ENCODE measurements around the gene ORAI3.

GRCh38 chr16:30969246-30969842, 20.5 kb downstream of the ORAI3 start:
- TF ChIP-seq EZH2 (IDR thresholded peaks at IDR 0.05; ENCODE audit: insufficient read depth, poor library complexity, severe bottlenecking) (no peak), EZH2phosphoT487 (IDR thresholded peaks at IDR 0.05; ENCODE audit: insufficient read depth, low read depth) (no peak)

All from GM23248 (cell line).